GM23338 (cell line): ENCODE measurements around the gene NRK.

Experiments
- CREB1 ChIP-seq: fragments of 250-450 bp; sonication (Bioruptor Pico); IDR thresholded peaks from 2 replicates; pipeline ENCODE4 v1.5.0; 2020; ENCODE audit warnings: low read depth, mild to moderate bottlenecking, moderate library complexity
- CTCF ChIP-seq, 2 experiments: fragments of 200-600 bp in 1 of 2; sonication (generic) in 1 of 2; conservative IDR thresholded peaks; 2 replicates each; pipeline versions ENCODE4 v1.5.1 to v1.6.1; 2016 to 2017; ENCODE audit warnings: antibody characterized with exemption in 2 of 2, low read depth in 2 of 2, mild to moderate bottlenecking in 2 of 2, moderate library complexity in 1 of 2
- EZH2 ChIP-seq: fragments of 200-600 bp; sonication (generic); IDR thresholded peaks from one replicate; pipeline ENCODE4 v1.8.0; 2017; ENCODE audit warnings: antibody characterized with exemption, mild to moderate bottlenecking, low read depth; ENCODE audit not compliant: unreplicated experiment
- EZH2phosphoT487 ChIP-seq: fragments of 200-600 bp; sonication (generic); IDR thresholded peaks from one replicate; pipeline ENCODE4 v1.8.1; 2018; ENCODE audit warnings: antibody characterized with exemption; ENCODE audit not compliant: unreplicated experiment
- JUNB ChIP-seq: IDR thresholded peaks from one replicate; pipeline ENCODE4 v1.6.1; 2016; ENCODE audit warnings: antibody characterized with exemption; ENCODE audit not compliant: unreplicated experiment
- POLR2AphosphoS5 ChIP-seq: IDR thresholded peaks from 2 replicates; pipeline ENCODE4 v1.6.1; 2016; ENCODE audit warnings: antibody characterized with exemption, low read depth
- REST ChIP-seq: IDR thresholded peaks from one replicate; pipeline ENCODE4 v1.6.1; 2018; ENCODE audit warnings: antibody characterized with exemption; ENCODE audit not compliant: unreplicated experiment
- ZNF331 ChIP-seq: fragments of 250-450 bp; sonication (Bioruptor Pico); IDR thresholded peaks from 2 replicates; pipeline ENCODE4 v1.5.0; 2020; ENCODE audit warnings: low read depth, mild to moderate bottlenecking, moderate library complexity

GRCh38 chrX:105973387-105973739 lies 151.0 kb downstream of the NRK start:
- TF ChIP-seq EZH2phosphoT487 (no peak), CTCF (conservative IDR thresholded peaks at IDR 0.05; ENCODE audit: low read depth in 2 of 2) (no peak), REST (no peak), EZH2 (no peak), JUNB (no peak), ZNF331 (no peak), POLR2AphosphoS5 (no peak), CREB1 (CRISPR knock-in tag) (no peak)
